Stimulated activated CD8-positive, alpha-beta memory T cell treated with anti-CD3 and anti-CD28 coated beads, Interleukin-15, amount 100 ng/mL, for 48 hours (primary cell): Measurements from ENCODE around the gene YKT6.
"Not testable (repeated sequence)": the region's sequence is repeated elsewhere in the genome, so short reads cannot be mapped to it uniquely, and the experiment has no call there.

ENCODE experiments used
- DNase-seq, 2 donors: peaks; one replicate each; pipeline ENCODE4 v3.0.0-alpha.2; 2020; ENCODE audit warnings: low read depth in 2 of 2

Gene YKT6

GRCh38 chr7:44193011-44193802 is 7.6 kb upstream of the YKT6 start:
- DNase-seq, result no peak

- DNase-seq, result peak; percentile 36 to 42
Observed at GRCh38 chr7:44194069-44194468, 6.7 kb upstream of the YKT6 start.

- DNase-seq, result no peak
Observed at GRCh38 chr7:44194562-44195145, 6.1 kb upstream of the YKT6 start.

- no peak for DNase-seq
Observed at GRCh38 chr7:44195889-44196288, 4.9 kb upstream of the YKT6 start.

GRCh38 chr7:44196450-44196872 is 4.3 kb upstream of the YKT6 start:
- DNase-seq, result no peak

- no peak for DNase-seq
Observed at GRCh38 chr7:44197474-44197873, 3.3 kb upstream of the YKT6 start.

- DNase-seq, result not testable (repeated sequence)
Observed at GRCh38 chr7:44200163-44200562, 615 bp upstream of the YKT6 start.

GRCh38 chr7:44201813-44202212 is 1.0 kb downstream of the YKT6 start:
- no peak for DNase-seq

GRCh38 chr7:44206008-44206407 is 5.2 kb downstream of the YKT6 start:
- no peak for DNase-seq

GRCh38 chr7:44208085-44208484 is 7.3 kb downstream of the YKT6 start:
- DNase-seq, result no peak

- DNase-seq, result no peak
Observed at GRCh38 chr7:44210107-44210506, 9.3 kb downstream of the YKT6 start.

GRCh38 chr7:44211126-44211675 is 10.4 kb downstream of the YKT6 start:
- DNase-seq, result no peak

GRCh38 chr7:44212018-44212417 is 11.2 kb downstream of the YKT6 start:
- DNase-seq, result no peak

- DNase-seq, result no peak
Observed at GRCh38 chr7:44212581-44213184, 11.9 kb downstream of the YKT6 start.

GRCh38 chr7:44213206-44213876 is 12.6 kb downstream of the YKT6 start:
- no peak for DNase-seq

- DNase-seq, result no peak
Observed at GRCh38 chr7:44213877-44214388, 13.2 kb downstream of the YKT6 start.

GRCh38 chr7:44215531-44215930 is 14.8 kb downstream of the YKT6 start:
- DNase-seq, result no peak

- no peak for DNase-seq
Observed at GRCh38 chr7:44216019-44216418, 15.2 kb downstream of the YKT6 start.

- no peak for DNase-seq
Observed at GRCh38 chr7:44216521-44217222, 15.9 kb downstream of the YKT6 start.

- DNase-seq, result no peak
Observed at GRCh38 chr7:44217223-44217714, 16.5 kb downstream of the YKT6 start.

- no peak for DNase-seq
Observed at GRCh38 chr7:44217852-44218402, 17.1 kb downstream of the YKT6 start.
